ENCODE results near the gene LZTS3. TPM values are rescaled to one million over a fixed set of nuclear protein-coding genes. Genes with fewer than 3 reads are reported as not detected.
A peak's percentile ranks its signal among the peaks of the same experiment; 100 is the strongest.
"Not testable (repeated sequence)": the region's sequence is repeated elsewhere in the genome, so short reads cannot be mapped to it uniquely, and the experiment has no call there.

The LZTS3 gene
- total and polyA plus RNA-seq, 2 donors: 1.1 to 4.2 TPM

- Histone ChIP-seq H3K27ac (ENCODE audit: low read depth in 1 of 2, low read length in 1 of 2) (no peak overlapping the region), H3K36me3 (ENCODE audit: control insufficient read depth in 2 of 2, insufficient read depth in 2 of 2, low read length in 1 of 2) (no peaks in the 10 kb centered on the region), H3K27me3 (ENCODE audit: control insufficient read depth in 2 of 2, insufficient read depth in 1 of 2, low read length in 1 of 2) (peaks cover 22 to 53% of the 10 kb centered on the region in 2 donors), H3K4me3 (ENCODE audit: low read length in 2 of 2) (no peak overlapping the region), H3K4me1 (ENCODE audit: control insufficient read depth in 2 of 2, insufficient read depth in 2 of 2, low read length in 2 of 2) (peaks cover 6 to 19% of the 10 kb centered on the region in 2 donors), H3K9me3 (ENCODE audit: control insufficient read depth in 2 of 2, insufficient read depth in 1 of 2, low read length in 1 of 2) (no peaks in the 10 kb centered on the region)
- DNase-seq (ENCODE audit: low read depth in 6 of 9, low spot score in 9 of 9): no peak
- 96% methylated on average over 14 of the region's 14 CpGs for WGBS
Measured at GRCh38 chr20:3163099-3164042, 10.0 kb downstream of the LZTS3 start.

DNA sequence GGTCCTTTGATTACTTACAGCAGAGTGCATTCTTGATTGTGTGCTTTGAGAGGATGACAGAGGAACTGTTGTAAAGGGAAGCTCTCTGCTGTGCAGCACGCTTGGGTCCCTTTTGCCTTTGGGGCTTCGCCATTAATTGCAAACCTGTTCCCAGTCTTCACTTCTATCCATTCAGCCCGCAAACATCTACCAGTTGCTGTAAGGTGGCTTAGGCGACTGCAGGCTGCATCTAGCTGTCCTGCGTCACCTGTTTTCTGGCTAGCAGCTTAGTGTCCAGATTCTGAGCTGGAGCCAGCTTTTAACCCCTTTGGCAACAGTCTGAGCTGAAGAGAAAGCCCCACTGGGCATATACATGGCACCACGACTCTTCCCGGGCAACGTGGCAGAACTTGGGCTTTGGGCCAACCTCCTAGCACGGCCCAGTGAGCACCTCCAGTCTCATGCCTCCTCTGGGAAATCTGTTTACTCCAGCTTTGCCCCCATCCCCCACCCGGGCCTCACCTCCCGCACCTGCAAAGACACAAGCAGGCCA is 11.2 kb downstream of the LZTS3 start:
- Histone ChIP-seq H3K27ac (ENCODE audit: low read depth in 1 of 2, low read length in 1 of 2) (no peak overlapping the region), H3K4me1 (ENCODE audit: control insufficient read depth in 2 of 2, insufficient read depth in 2 of 2, low read length in 2 of 2) (peaks cover 6 to 16% of the 10 kb centered on the region in 2 donors), H3K36me3 (ENCODE audit: control insufficient read depth in 2 of 2, insufficient read depth in 2 of 2, low read length in 1 of 2) (no peaks in the 10 kb centered on the region), H3K27me3 (ENCODE audit: control insufficient read depth in 2 of 2, insufficient read depth in 1 of 2, low read length in 1 of 2) (peaks cover 12 to 41% of the 10 kb centered on the region in 2 donors), H3K4me3 (ENCODE audit: low read length in 2 of 2) (no peak overlapping the region), H3K9me3 (ENCODE audit: control insufficient read depth in 2 of 2, insufficient read depth in 1 of 2, low read length in 1 of 2) (no peaks in the 10 kb centered on the region)
- WGBS: 88% methylated on average over 11 of the region's 11 CpGs
- no peak for DNase-seq (ENCODE audit: low read depth in 6 of 9, low spot score in 9 of 9)

DNA sequence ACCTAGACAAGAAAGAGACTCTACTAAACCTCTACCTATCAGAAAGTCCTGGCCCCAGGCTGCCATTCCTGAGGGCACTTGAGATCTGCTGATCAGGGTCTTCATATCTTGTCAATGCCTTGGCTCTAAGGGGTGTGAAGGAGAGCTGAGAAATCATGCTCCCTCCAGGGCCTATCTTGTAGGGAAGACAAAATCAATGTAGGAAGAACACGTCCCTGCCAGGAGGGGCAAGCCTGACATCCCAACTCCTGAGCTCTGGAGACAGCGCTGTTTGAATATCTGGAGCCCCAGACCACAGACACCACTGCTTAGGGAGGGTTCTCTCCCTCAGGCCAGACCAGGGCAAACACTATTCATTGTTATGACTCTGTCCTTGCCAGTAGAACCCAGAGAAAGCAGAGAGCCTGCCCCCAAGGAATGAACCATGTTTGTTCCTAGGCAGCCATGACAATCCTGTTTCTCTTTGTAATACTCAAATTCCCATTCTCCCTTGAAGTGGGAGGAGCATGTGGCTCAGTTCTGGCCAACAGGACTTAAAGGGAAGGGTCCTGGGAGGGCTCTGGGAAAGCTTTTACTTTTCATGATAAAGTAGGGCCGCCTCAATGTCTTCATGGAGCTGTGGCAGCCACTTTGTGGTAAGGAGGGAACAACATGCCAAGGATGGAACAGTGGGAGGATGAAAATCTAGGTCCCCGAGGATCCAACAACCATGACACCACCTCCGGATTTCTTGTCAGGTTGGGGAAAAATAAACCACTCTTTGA is 11.9 kb downstream of the LZTS3 start:
- H3K27me3 ChIP-seq (ENCODE audit: control insufficient read depth in 2 of 2, insufficient read depth in 1 of 2, low read length in 1 of 2): peaks cover 6 to 35% of the 10 kb centered on the region in 2 donors
- no peak overlapping the region for H3K27ac ChIP-seq (ENCODE audit: low read depth in 1 of 2, low read length in 1 of 2)
- DNase-seq (ENCODE audit: low read depth in 6 of 9, low spot score in 9 of 9): no peak
- WGBS: 92% methylated on average over 5 of the region's 5 CpGs
- no peaks in the 10 kb centered on the region for H3K36me3 ChIP-seq (ENCODE audit: control insufficient read depth in 2 of 2, insufficient read depth in 2 of 2, low read length in 1 of 2)
- no peaks in the 10 kb centered on the region for H3K9me3 ChIP-seq (ENCODE audit: control insufficient read depth in 2 of 2, insufficient read depth in 1 of 2, low read length in 1 of 2)
- H3K4me1 ChIP-seq (ENCODE audit: control insufficient read depth in 2 of 2, insufficient read depth in 2 of 2, low read length in 2 of 2): peaks cover 6 to 23% of the 10 kb centered on the region in 2 donors
- H3K4me3 ChIP-seq (ENCODE audit: low read length in 2 of 2): no peak overlapping the region

GRCh38 chr20:3160418-3160817 is 12.9 kb downstream of the LZTS3 start:
- peaks cover 0 to 2% of the 10 kb centered on the region in 2 donors for H3K36me3 ChIP-seq (ENCODE audit: control insufficient read depth in 2 of 2, insufficient read depth in 2 of 2, low read length in 1 of 2)
- H3K27ac ChIP-seq (ENCODE audit: low read depth in 1 of 2, low read length in 1 of 2): no peak overlapping the region
- DNase-seq (ENCODE audit: low read depth in 6 of 9, low spot score in 9 of 9): no peak
- H3K4me1 ChIP-seq (ENCODE audit: control insufficient read depth in 2 of 2, insufficient read depth in 2 of 2, low read length in 2 of 2): peaks cover 6 to 23% of the 10 kb centered on the region in 2 donors
- H3K4me3 ChIP-seq (ENCODE audit: low read length in 2 of 2): peak overlapping the region; percentile 95 to 96
- 97% methylated on average over 6 of the region's 6 CpGs for WGBS
- no peaks in the 10 kb centered on the region for H3K9me3 ChIP-seq (ENCODE audit: control insufficient read depth in 2 of 2, insufficient read depth in 1 of 2, low read length in 1 of 2)
- peaks cover 0 to 24% of the 10 kb centered on the region in 2 donors for H3K27me3 ChIP-seq (ENCODE audit: control insufficient read depth in 2 of 2, insufficient read depth in 1 of 2, low read length in 1 of 2)

GRCh38 chr20:3158968-3159431 is 14.3 kb downstream of the LZTS3 start:
- peak overlapping the region; percentile 95 to 96 for H3K4me3 ChIP-seq (ENCODE audit: low read length in 2 of 2)
- peak overlapping the region; percentile 90 to 95 for H3K27ac ChIP-seq (ENCODE audit: low read depth in 1 of 2, low read length in 1 of 2)
- WGBS: 4% methylated on average over 10 of the region's 10 CpGs
- peaks cover 0 to 12% of the 10 kb centered on the region in 2 donors for H3K27me3 ChIP-seq (ENCODE audit: control insufficient read depth in 2 of 2, insufficient read depth in 1 of 2, low read length in 1 of 2)
- H3K36me3 ChIP-seq (ENCODE audit: control insufficient read depth in 2 of 2, insufficient read depth in 2 of 2, low read length in 1 of 2): peaks cover 0 to 10% of the 10 kb centered on the region in 2 donors
- no peaks in the 10 kb centered on the region for H3K9me3 ChIP-seq (ENCODE audit: control insufficient read depth in 2 of 2, insufficient read depth in 1 of 2, low read length in 1 of 2)
- DNase-seq (ENCODE audit: low read depth in 6 of 9, low spot score in 9 of 9): peak in 2 of 9 donors; percentile 34 to 50
- H3K4me1 ChIP-seq (ENCODE audit: control insufficient read depth in 2 of 2, insufficient read depth in 2 of 2, low read length in 2 of 2): peaks cover 6 to 23% of the 10 kb centered on the region in 2 donors

DNA sequence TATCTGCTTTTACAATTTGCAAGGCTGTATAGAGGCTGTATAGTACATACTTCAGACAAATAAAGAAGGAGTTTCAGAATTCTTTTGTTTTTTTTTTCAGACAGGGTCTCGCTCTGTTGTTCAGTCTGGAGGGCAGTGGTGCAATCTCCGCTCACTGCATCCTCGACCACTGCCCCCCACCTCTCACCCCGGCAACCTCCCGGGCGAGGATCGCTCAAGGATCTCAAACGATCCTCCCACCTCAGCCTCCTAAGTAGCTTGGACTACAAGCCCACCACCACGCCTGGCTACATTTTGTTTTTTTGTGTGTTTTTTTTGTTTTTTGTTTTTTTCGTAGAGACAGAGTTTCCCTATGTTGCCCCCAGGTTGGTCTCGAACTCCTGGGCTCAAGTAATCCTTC is 15.5 kb downstream of the LZTS3 start:
- Histone ChIP-seq H3K27me3 (ENCODE audit: control insufficient read depth in 2 of 2, insufficient read depth in 1 of 2, low read length in 1 of 2) (peaks cover 0 to 2% of the 10 kb centered on the region in 2 donors), H3K4me3 (ENCODE audit: low read length in 2 of 2) (no peak overlapping the region), H3K4me1 (ENCODE audit: control insufficient read depth in 2 of 2, insufficient read depth in 2 of 2, low read length in 2 of 2) (peaks cover 6 to 23% of the 10 kb centered on the region in 2 donors), H3K36me3 (ENCODE audit: control insufficient read depth in 2 of 2, insufficient read depth in 2 of 2, low read length in 1 of 2) (peaks cover 4 to 12% of the 10 kb centered on the region in 2 donors), H3K9me3 (ENCODE audit: control insufficient read depth in 2 of 2, insufficient read depth in 1 of 2, low read length in 1 of 2) (no peaks in the 10 kb centered on the region), H3K27ac (ENCODE audit: low read depth in 1 of 2, low read length in 1 of 2) (no peak overlapping the region)
- 93% methylated on average over 11 of the region's 11 CpGs for WGBS
- no peak for DNase-seq (ENCODE audit: low read depth in 6 of 9, low spot score in 9 of 9)

DNA sequence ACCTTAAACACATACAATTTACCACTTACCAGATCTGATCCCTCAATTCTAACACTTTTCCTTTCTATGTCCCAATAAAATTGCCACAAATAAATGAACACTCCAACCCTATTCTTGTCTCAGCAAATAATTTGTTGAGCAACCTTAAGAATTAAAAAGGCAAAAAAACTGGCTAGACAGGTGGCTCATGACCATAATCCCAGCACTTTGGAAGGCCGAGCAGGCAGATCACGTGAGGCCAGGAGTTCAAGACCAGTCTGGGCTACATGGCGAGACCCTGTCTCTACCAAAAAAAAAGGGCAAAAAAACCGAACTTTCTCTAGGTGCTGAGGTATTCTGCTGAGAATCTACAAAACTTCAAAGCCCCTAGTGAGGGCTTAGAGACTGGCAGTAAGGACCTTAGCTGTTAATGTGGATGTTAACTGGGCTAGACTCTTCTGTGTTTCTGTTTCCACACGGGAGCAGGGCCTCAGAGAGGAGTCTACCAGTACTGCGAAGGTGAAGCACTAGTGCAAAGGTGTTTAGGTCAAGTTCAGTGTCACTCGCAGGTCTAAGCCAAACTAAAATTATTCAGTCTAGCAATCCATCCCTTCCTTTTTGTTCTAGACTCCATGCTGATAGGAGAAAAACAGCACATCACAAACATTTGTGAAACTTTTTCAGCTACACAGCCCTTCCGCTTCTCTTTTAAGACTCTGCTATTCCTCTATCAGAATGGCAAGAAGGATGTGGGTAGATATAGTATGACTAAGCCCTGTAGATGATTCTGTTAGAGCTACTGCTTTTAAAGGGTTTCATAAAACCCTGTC is 16.3 kb downstream of the LZTS3 start:
- no peak overlapping the region for H3K4me3 ChIP-seq (ENCODE audit: low read length in 2 of 2)
- H3K4me1 ChIP-seq (ENCODE audit: control insufficient read depth in 2 of 2, insufficient read depth in 2 of 2, low read length in 2 of 2): peaks cover 6 to 23% of the 10 kb centered on the region in 2 donors
- H3K36me3 ChIP-seq (ENCODE audit: control insufficient read depth in 2 of 2, insufficient read depth in 2 of 2, low read length in 1 of 2): peaks cover 7 to 12% of the 10 kb centered on the region in 2 donors

GRCh38 chr20:3152057-3152644 is 21.2 kb downstream of the LZTS3 start:
- not testable (repeated sequence) for H3K4me3 ChIP-seq (ENCODE audit: low read length in 2 of 2); DNase-seq (ENCODE audit: low read depth in 6 of 9, low spot score in 9 of 9); H3K4me1 ChIP-seq (ENCODE audit: control insufficient read depth in 2 of 2, insufficient read depth in 2 of 2, low read length in 2 of 2); H3K27ac ChIP-seq (ENCODE audit: low read depth in 1 of 2, low read length in 1 of 2); H3K9me3 ChIP-seq (ENCODE audit: control insufficient read depth in 2 of 2, insufficient read depth in 1 of 2, low read length in 1 of 2); H3K27me3 ChIP-seq (ENCODE audit: control insufficient read depth in 2 of 2, insufficient read depth in 1 of 2, low read length in 1 of 2)
- 97% methylated on average over 10 of the region's 10 CpGs for WGBS
- peaks cover 33 to 37% of the 10 kb centered on the region in 2 donors for H3K36me3 ChIP-seq (ENCODE audit: control insufficient read depth in 2 of 2, insufficient read depth in 2 of 2, low read length in 1 of 2)

More for the DNA sequence above, 16.3 kb downstream of the LZTS3 start:
- H3K27ac ChIP-seq (ENCODE audit: low read depth in 1 of 2, low read length in 1 of 2): peak overlapping the region in 1 of 2 donors; percentile 42
- H3K9me3 ChIP-seq (ENCODE audit: control insufficient read depth in 2 of 2, insufficient read depth in 1 of 2, low read length in 1 of 2): no peaks in the 10 kb centered on the region
- WGBS: 84% methylated on average over 8 of the region's 8 CpGs
- peak in 1 of 9 donors; percentile 52 for DNase-seq (ENCODE audit: low read depth in 6 of 9, low spot score in 9 of 9)
- no peaks in the 10 kb centered on the region for H3K27me3 ChIP-seq (ENCODE audit: control insufficient read depth in 2 of 2, insufficient read depth in 1 of 2, low read length in 1 of 2)
